ENCODE data around the gene KDM4C. TPM values are rescaled to one million over a fixed set of nuclear protein-coding genes. Genes with fewer than 3 reads are reported as not detected.

KDM4C gene
- total RNA-seq, 1 donor from 2014 or later: 26.6 TPM

- DNase-seq (ENCODE audit: low spot score, unreplicated experiment): no peak
- Mint-ChIP-seq H3K36me3 (ENCODE audit: insufficient read depth) (peaks cover 11% of the 10 kb centered on the region), H3K9me3 (ENCODE audit: low read depth) (no peaks in the 10 kb centered on the region), H3K4me3 (ENCODE audit: low read depth) (no peak overlapping the region), H3K27me3 (no peaks in the 10 kb centered on the region), H3K4me1 (ENCODE audit: low read depth) (peaks cover 8% of the 10 kb centered on the region), H3K27ac (no peak overlapping the region)
- no peak for TF ChIP-seq CTCF (IDR thresholded peaks at IDR 0.05; ENCODE audit: unreplicated experiment)
Measured at GRCh38 chr9:7130266-7130820, 372.6 kb downstream of the KDM4C start.

GRCh38 chr9:7132605-7133004 lies 374.8 kb downstream of the KDM4C start:
- DNase-seq (ENCODE audit: low spot score, unreplicated experiment): no peak
- peaks cover 3% of the 10 kb centered on the region for H3K4me1 Mint-ChIP-seq (ENCODE audit: low read depth)
- no peaks in the 10 kb centered on the region for H3K27me3 Mint-ChIP-seq
- H3K4me3 Mint-ChIP-seq (ENCODE audit: low read depth): no peak overlapping the region
- no peak for TF ChIP-seq CTCF (IDR thresholded peaks at IDR 0.05; ENCODE audit: unreplicated experiment)
- peaks cover 11% of the 10 kb centered on the region for H3K36me3 Mint-ChIP-seq (ENCODE audit: insufficient read depth)
- no peaks in the 10 kb centered on the region for H3K9me3 Mint-ChIP-seq (ENCODE audit: low read depth)
- H3K27ac Mint-ChIP-seq: no peak overlapping the region

GRCh38 chr9:7135735-7136134 lies 378.0 kb downstream of the KDM4C start:
- no peak overlapping the region for H3K4me3 Mint-ChIP-seq (ENCODE audit: low read depth)
- no peak overlapping the region for H3K27ac Mint-ChIP-seq
- DNase-seq (ENCODE audit: low spot score, unreplicated experiment): no peak
- TF ChIP-seq CTCF (IDR thresholded peaks at IDR 0.05; ENCODE audit: unreplicated experiment): no peak
- no peaks in the 10 kb centered on the region for H3K9me3 Mint-ChIP-seq (ENCODE audit: low read depth)
- peaks cover 5% of the 10 kb centered on the region for H3K36me3 Mint-ChIP-seq (ENCODE audit: insufficient read depth)
- no peaks in the 10 kb centered on the region for H3K4me1 Mint-ChIP-seq (ENCODE audit: low read depth)
- H3K27me3 Mint-ChIP-seq: no peaks in the 10 kb centered on the region

GRCh38 chr9:7137040-7137439 lies 379.3 kb downstream of the KDM4C start:
- no peak overlapping the region for H3K4me3 Mint-ChIP-seq (ENCODE audit: low read depth)
- H3K27ac Mint-ChIP-seq: no peak overlapping the region
- H3K9me3 Mint-ChIP-seq (ENCODE audit: low read depth): no peaks in the 10 kb centered on the region
- H3K27me3 Mint-ChIP-seq: no peaks in the 10 kb centered on the region
- TF ChIP-seq CTCF (IDR thresholded peaks at IDR 0.05; ENCODE audit: unreplicated experiment): no peak
- no peak for DNase-seq (ENCODE audit: low spot score, unreplicated experiment)
- H3K4me1 Mint-ChIP-seq (ENCODE audit: low read depth): no peaks in the 10 kb centered on the region
- H3K36me3 Mint-ChIP-seq (ENCODE audit: insufficient read depth): peaks cover 4% of the 10 kb centered on the region

- Mint-ChIP-seq H3K4me3 (ENCODE audit: low read depth) (no peak overlapping the region), H3K27ac (no peak overlapping the region), H3K27me3 (no peaks in the 10 kb centered on the region), H3K4me1 (ENCODE audit: low read depth) (no peaks in the 10 kb centered on the region), H3K9me3 (ENCODE audit: low read depth) (no peaks in the 10 kb centered on the region), H3K36me3 (ENCODE audit: insufficient read depth) (peaks cover 4% of the 10 kb centered on the region)
- no peak for DNase-seq (ENCODE audit: low spot score, unreplicated experiment)
- TF ChIP-seq CTCF (IDR thresholded peaks at IDR 0.05; ENCODE audit: unreplicated experiment): no peak
Measured at GRCh38 chr9:7137571-7137970, 379.8 kb downstream of the KDM4C start.
